ENCODE results near the gene ADGRG2. TPM values are rescaled to one million over a fixed set of nuclear protein-coding genes. Genes with fewer than 3 reads are reported as not detected.
"Not testable (repeated sequence)": the region's sequence is repeated elsewhere in the genome, so short reads cannot be mapped to it uniquely, and the experiment has no call there.

ADGRG2 gene
- total RNA-seq, 1 donor from 2014 or later, result 1.8 TPM

- no peak for ATAC-seq
- no peak for DNase-seq
- Histone ChIP-seq H3K36me3 (no peaks in the 10 kb centered on the region), H3K4me3 (no peak overlapping the region), H3K4me1 (peaks cover 5% of the 10 kb centered on the region), H3K27ac (no peak overlapping the region), H3K9me3 (no peaks in the 10 kb centered on the region), H3K27me3 (no peaks in the 10 kb centered on the region)
- no peak for TF ChIP-seq CTCF (IDR thresholded peaks at IDR 0.05)
- intact Hi-C loops (cut with DNase I), result no loop called here
Measured at GRCh38 chrX:18981124-18981807, 141.0 kb downstream of the ADGRG2 start.

GRCh38 chrX:18980262-18980661 is 142.0 kb downstream of the ADGRG2 start:
- H3K27ac ChIP-seq; H3K4me3 ChIP-seq; DNase-seq; H3K27me3 ChIP-seq; H3K36me3 ChIP-seq; H3K9me3 ChIP-seq; intact Hi-C loops (cut with DNase I); ATAC-seq; H3K4me1 ChIP-seq: not testable (repeated sequence)

- DNase-seq (no peak), ATAC-seq (no peak)
- TF ChIP-seq CTCF (IDR thresholded peaks at IDR 0.05), result no peak
- intact Hi-C loops (cut with DNase I), result no loop called here
- H3K36me3 ChIP-seq, result no peaks in the 10 kb centered on the region
- no peak overlapping the region for H3K4me3 ChIP-seq
- no peaks in the 10 kb centered on the region for H3K9me3 ChIP-seq
- H3K27ac ChIP-seq, result no peak overlapping the region
- H3K4me1 ChIP-seq, result no peaks in the 10 kb centered on the region
- no peaks in the 10 kb centered on the region for H3K27me3 ChIP-seq
Measured at GRCh38 chrX:18974993-18975392, 147.3 kb downstream of the ADGRG2 start.

GRCh38 chrX:18973527-18974192 is 148.6 kb downstream of the ADGRG2 start:
- H3K9me3 ChIP-seq, result no peaks in the 10 kb centered on the region
- H3K27ac ChIP-seq, result no peak overlapping the region
- no peak overlapping the region for H3K4me3 ChIP-seq
- no peaks in the 10 kb centered on the region for H3K27me3 ChIP-seq
- no peaks in the 10 kb centered on the region for H3K4me1 ChIP-seq
- intact Hi-C loops (cut with DNase I), result no loop called here
- DNase-seq (no peak), ATAC-seq (no peak)
- H3K36me3 ChIP-seq, result no peaks in the 10 kb centered on the region
- no peak for TF ChIP-seq CTCF (IDR thresholded peaks at IDR 0.05)

GRCh38 chrX:18971506-18971905 is 150.8 kb downstream of the ADGRG2 start:
- Histone ChIP-seq H3K4me1 (no peaks in the 10 kb centered on the region), H3K9me3 (no peaks in the 10 kb centered on the region), H3K27me3 (no peaks in the 10 kb centered on the region), H3K4me3 (no peak overlapping the region), H3K36me3 (no peaks in the 10 kb centered on the region), H3K27ac (no peak overlapping the region)
- intact Hi-C loops (cut with DNase I), result no loop called here
- TF ChIP-seq CTCF (IDR thresholded peaks at IDR 0.05), result no peak
- DNase-seq (no peak), ATAC-seq (no peak)

- TF ChIP-seq CTCF (IDR thresholded peaks at IDR 0.05), result no peak
- Histone ChIP-seq H3K36me3 (no peaks in the 10 kb centered on the region), H3K27me3 (no peaks in the 10 kb centered on the region), H3K4me3 (no peak overlapping the region), H3K27ac (no peak overlapping the region), H3K4me1 (no peaks in the 10 kb centered on the region), H3K9me3 (no peaks in the 10 kb centered on the region)
- intact Hi-C loops (cut with DNase I), result no loop called here
- DNase-seq, result no peak
- ATAC-seq, result no peak
Measured at GRCh38 chrX:18970465-18970864, 151.8 kb downstream of the ADGRG2 start.

Data from upper lobe of right lung (tissue), 1 donor.